HFFc6 (cell line): Measurements from ENCODE around the gene RMND1. TPM values are rescaled to one million over a fixed set of nuclear protein-coding genes. Genes with fewer than 3 reads are reported as not detected.
A peak's percentile ranks its signal among the peaks of the same experiment; 100 is the strongest.
"Not testable (repeated sequence)": the region's sequence is repeated elsewhere in the genome, so short reads cannot be mapped to it uniquely, and the experiment has no call there.

Experiments used
- DNase-seq: peaks from one replicate; pipeline ENCODE4 v3.0.0-alpha.2; 2018
- H3K27ac Mint-ChIP-seq: 2 replicates; pipeline ENCODE4 v1.8.0; 2020; ENCODE audit warnings: mild to moderate bottlenecking, mixed read lengths
- H3K27me3 Mint-ChIP-seq: 2 replicates; pipeline ENCODE4 v1.8.0; 2021; ENCODE audit warnings: mild to moderate bottlenecking, moderate library complexity, mixed read lengths; ENCODE audit not compliant: insufficient read depth
- H3K36me3 Mint-ChIP-seq: 2 replicates; pipeline ENCODE4 v1.8.0; 2021; ENCODE audit warnings: low read depth, mixed read lengths
- H3K4me1 Mint-ChIP-seq: 2 replicates; pipeline ENCODE4 v1.8.0; 2020; ENCODE audit warnings: low read depth, mixed read lengths
- H3K4me3 Mint-ChIP-seq: 2 replicates; pipeline ENCODE4 v1.8.0; 2020; ENCODE audit warnings: mild to moderate bottlenecking, moderate library complexity, mixed read lengths
- H3K9me3 Mint-ChIP-seq: 2 replicates; pipeline ENCODE4 v1.8.0; 2020; ENCODE audit warnings: mild to moderate bottlenecking, mixed read lengths
- CTCF ChIP-seq: fragments of 200-600 bp; sonication (generic); IDR thresholded peaks from 2 replicates; pipeline ENCODE4 v1.5.0; 2021; ENCODE audit warnings: antibody characterized with exemption, mild to moderate bottlenecking
- total RNA-seq, 6 experiments: library from RNA; stranded (reverse); fragmentation: NEBNext Ultra II Directional; extraction: Animal tissue kit (Norgen Biotek cat#: 25700); gene quantifications; 2 replicates in 1 of 6; 3 replicates in 5 of 6; pipeline ENCODE4 v1.2.3, GENCODE V29; 2021

RMND1 gene
- total RNA-seq, 6 experiments from 2014 or later = 20.6 to 27.5 (median 22.0) TPM

GRCh38 chr6:151370509-151371078, 81.3 kb downstream of the RMND1 start:
- TF ChIP-seq CTCF = peak; percentile 36; the same call in 1 of the 2 replicates
- H3K27ac Mint-ChIP-seq = no peak overlapping the region
- no peaks in the 10 kb centered on the region for H3K9me3 Mint-ChIP-seq
- peaks cover 9% of the 10 kb centered on the region; the same call in 1 of the 2 replicates for H3K4me1 Mint-ChIP-seq
- peaks cover 21% of the 10 kb centered on the region for H3K36me3 Mint-ChIP-seq
- H3K4me3 Mint-ChIP-seq = no peak overlapping the region
- no peaks in the 10 kb centered on the region; the same call in 1 of the 2 replicates for H3K27me3 Mint-ChIP-seq
- peak; percentile 18 for DNase-seq

GRCh38 chr6:151365233-151365632, 86.7 kb downstream of the RMND1 start:
- no peak for DNase-seq
- Mint-ChIP-seq H3K9me3 (no peaks in the 10 kb centered on the region), H3K27me3 (no peaks in the 10 kb centered on the region), H3K36me3 (peaks cover 17% of the 10 kb centered on the region), H3K4me1 (no peaks in the 10 kb centered on the region), H3K27ac (no peak overlapping the region), H3K4me3 (no peak overlapping the region)
- TF ChIP-seq CTCF = no peak

- Mint-ChIP-seq H3K27ac (no peak overlapping the region), H3K4me3 (no peak overlapping the region), H3K36me3 (peaks cover 7% of the 10 kb centered on the region; the same call in 1 of the 2 replicates)
Measured at GRCh38 chr6:151359486-151359885, 92.4 kb downstream of the RMND1 start.

GRCh38 chr6:151358475-151358874, 93.5 kb downstream of the RMND1 start:
- H3K4me3 Mint-ChIP-seq = no peak overlapping the region
- no peak for TF ChIP-seq CTCF
- DNase-seq = no peak
- peaks cover 7% of the 10 kb centered on the region; the same call in 1 of the 2 replicates for H3K36me3 Mint-ChIP-seq
- H3K27ac Mint-ChIP-seq = no peak overlapping the region
- H3K9me3 Mint-ChIP-seq = no peaks in the 10 kb centered on the region
- H3K4me1 Mint-ChIP-seq = peaks cover 17% of the 10 kb centered on the region
- H3K27me3 Mint-ChIP-seq = no peaks in the 10 kb centered on the region

More at GRCh38 chr6:151359486-151359885, 92.4 kb downstream of the RMND1 start:
- no peak for TF ChIP-seq CTCF
- no peaks in the 10 kb centered on the region for H3K9me3 Mint-ChIP-seq
- H3K4me1 Mint-ChIP-seq = peaks cover 17% of the 10 kb centered on the region
- DNase-seq = no peak
- no peaks in the 10 kb centered on the region for H3K27me3 Mint-ChIP-seq

GRCh38 chr6:151357758-151358436, 94.0 kb downstream of the RMND1 start:
- H3K4me1 Mint-ChIP-seq = peaks cover 17% of the 10 kb centered on the region
- no peaks in the 10 kb centered on the region for H3K27me3 Mint-ChIP-seq
- no peak for TF ChIP-seq CTCF
- no peak for DNase-seq
- no peaks in the 10 kb centered on the region for H3K9me3 Mint-ChIP-seq
- no peak overlapping the region for H3K27ac Mint-ChIP-seq
- H3K36me3 Mint-ChIP-seq = peaks cover 3% of the 10 kb centered on the region; the same call in 1 of the 2 replicates
- no peak overlapping the region for H3K4me3 Mint-ChIP-seq

- H3K4me1 Mint-ChIP-seq = peaks cover 17% of the 10 kb centered on the region
Measured at GRCh38 chr6:151356983-151357382, 94.9 kb downstream of the RMND1 start.

More at GRCh38 chr6:151356983-151357382, 94.9 kb downstream of the RMND1 start:
- H3K27ac Mint-ChIP-seq = peak overlapping the region; percentile 15; the same call in 1 of the 2 replicates
- H3K27me3 Mint-ChIP-seq, H3K36me3 Mint-ChIP-seq, H3K9me3 Mint-ChIP-seq, DNase-seq, H3K4me3 Mint-ChIP-seq: not testable (repeated sequence)
